Measurements from ENCODE around the gene EDN2.

EDN2 gene

GRCh38 chr1:41438711-41439110 lies 45.8 kb downstream of the EDN2 start:
- no peak for DNase-seq (ENCODE audit: low read depth in 3 of 3)

- DNase-seq (ENCODE audit: low read depth in 3 of 3): no peak
Measured at GRCh38 chr1:41437011-41437355, 47.5 kb downstream of the EDN2 start.

- DNase-seq (ENCODE audit: low read depth in 3 of 3): no peak
Measured at GRCh38 chr1:41436281-41437010, 48.0 kb downstream of the EDN2 start.

GRCh38 chr1:41435570-41436178 lies 48.8 kb downstream of the EDN2 start:
- DNase-seq (ENCODE audit: low read depth in 3 of 3): no peak

GRCh38 chr1:41434748-41435449 lies 49.6 kb downstream of the EDN2 start:
- no peak for DNase-seq (ENCODE audit: low read depth in 3 of 3)

GRCh38 chr1:41434306-41434705 lies 50.2 kb downstream of the EDN2 start:
- DNase-seq (ENCODE audit: low read depth in 3 of 3): no peak

- DNase-seq (ENCODE audit: low read depth in 3 of 3): no peak
Measured at GRCh38 chr1:41433501-41433900, 51.0 kb downstream of the EDN2 start.

- peak; percentile 27 to 82 (median 45) for DNase-seq (ENCODE audit: low read depth in 3 of 3)
Measured at GRCh38 chr1:41432481-41433280, 51.8 kb downstream of the EDN2 start.

- DNase-seq (ENCODE audit: low read depth in 3 of 3): no peak
Measured at GRCh38 chr1:41431490-41432350, 52.8 kb downstream of the EDN2 start.

GRCh38 chr1:41430582-41430981 lies 53.9 kb downstream of the EDN2 start:
- no peak for DNase-seq (ENCODE audit: low read depth in 3 of 3)

GRCh38 chr1:41430069-41430468 lies 54.4 kb downstream of the EDN2 start:
- no peak for DNase-seq (ENCODE audit: low read depth in 3 of 3)

- no peak for DNase-seq (ENCODE audit: low read depth in 3 of 3)
Measured at GRCh38 chr1:41429641-41430035, 54.8 kb downstream of the EDN2 start.
